ENCODE results near the gene ASCC1.
"Not testable (repeated sequence)": the region's sequence is repeated elsewhere in the genome, so short reads cannot be mapped to it uniquely, and the experiment has no call there.

ASCC1 gene

GRCh38 chr10:72108830-72109635 is 107.0 kb downstream of the ASCC1 start:
- H3K79me2 ChIP-seq (ENCODE audit: control insufficient read depth, low read length) = no peaks in the 10 kb centered on the region
- peaks cover 9% of the 10 kb centered on the region for H3F3A ChIP-seq (ENCODE audit: control insufficient read depth, insufficient read depth)
- no peaks in the 10 kb centered on the region for H4K20me1 ChIP-seq (ENCODE audit: control insufficient read depth, insufficient read depth, low read depth, low read length)
- no peak overlapping the region for H3K4me3 ChIP-seq (ENCODE audit: low read length)
- no peaks in the 10 kb centered on the region for H3K27me3 ChIP-seq (ENCODE audit: control insufficient read depth, low read length)
- no peak overlapping the region for H3K27ac ChIP-seq (ENCODE audit: low read depth, low read length)
- TF ChIP-seq CTCF (IDR thresholded peaks at IDR 0.05; ENCODE audit: low read depth, low read length, poor library complexity, severe bottlenecking) (no peak), EZH2phosphoT487 (IDR thresholded peaks at IDR 0.05; ENCODE audit: borderline replicate concordance, low read length) (no peak)
- peaks cover 1% of the 10 kb centered on the region; the same call in 1 of the 2 replicates for H3K36me3 ChIP-seq (ENCODE audit: control insufficient read depth, low read length)
- no peaks in the 10 kb centered on the region for H3K9me2 ChIP-seq (replicated peaks; ENCODE audit: control insufficient read depth, low read length)
- H3K9me3 ChIP-seq (ENCODE audit: control insufficient read depth, insufficient read depth, low read length) = no peaks in the 10 kb centered on the region
- H3K4me1 ChIP-seq (ENCODE audit: control insufficient read depth, low read length) = peaks cover 34% of the 10 kb centered on the region
- peak overlapping the region; percentile 12; the same call in 1 of the 2 replicates for H3K4me2 ChIP-seq (ENCODE audit: low read length)

GRCh38 chr10:72108004-72108370 is 108.1 kb downstream of the ASCC1 start:
- H3K79me2 ChIP-seq (ENCODE audit: control insufficient read depth, low read length); H3K27me3 ChIP-seq (ENCODE audit: control insufficient read depth, low read length); H3K9me3 ChIP-seq (ENCODE audit: control insufficient read depth, insufficient read depth, low read length); H3K9me2 ChIP-seq (replicated peaks; ENCODE audit: control insufficient read depth, low read length); H3K36me3 ChIP-seq (ENCODE audit: control insufficient read depth, low read length); H3F3A ChIP-seq (ENCODE audit: control insufficient read depth, insufficient read depth); H3K4me3 ChIP-seq (ENCODE audit: low read length); H4K20me1 ChIP-seq (ENCODE audit: control insufficient read depth, insufficient read depth, low read depth, low read length): not testable (repeated sequence)
- Histone ChIP-seq H3K4me2 (ENCODE audit: low read length) (peak overlapping the region; percentile 58), H3K27ac (ENCODE audit: low read depth, low read length) (peak overlapping the region; percentile 16; the same call in 1 of the 2 replicates), H3K4me1 (ENCODE audit: control insufficient read depth, low read length) (peaks cover 34% of the 10 kb centered on the region)

GRCh38 chr10:72107325-72108003 is 108.6 kb downstream of the ASCC1 start:
- H3F3A ChIP-seq (ENCODE audit: control insufficient read depth, insufficient read depth) = peaks cover 9% of the 10 kb centered on the region
- no peaks in the 10 kb centered on the region for H3K79me2 ChIP-seq (ENCODE audit: control insufficient read depth, low read length)
- H3K4me2 ChIP-seq (ENCODE audit: low read length) = peak overlapping the region; percentile 58
- H3K27ac ChIP-seq (ENCODE audit: low read depth, low read length) = peak overlapping the region; percentile 16; the same call in 1 of the 2 replicates
- H3K27me3 ChIP-seq (ENCODE audit: control insufficient read depth, low read length) = no peaks in the 10 kb centered on the region
- TF ChIP-seq CTCF (IDR thresholded peaks at IDR 0.05; ENCODE audit: low read depth, low read length, poor library complexity, severe bottlenecking) (no peak), EZH2phosphoT487 (IDR thresholded peaks at IDR 0.05; ENCODE audit: borderline replicate concordance, low read length) (no peak)
- H3K9me3 ChIP-seq (ENCODE audit: control insufficient read depth, insufficient read depth, low read length) = no peaks in the 10 kb centered on the region
- no peaks in the 10 kb centered on the region for H4K20me1 ChIP-seq (ENCODE audit: control insufficient read depth, insufficient read depth, low read depth, low read length)
- H3K36me3 ChIP-seq (ENCODE audit: control insufficient read depth, low read length) = peaks cover 3% of the 10 kb centered on the region; the same call in 1 of the 2 replicates
- no peaks in the 10 kb centered on the region for H3K9me2 ChIP-seq (replicated peaks; ENCODE audit: control insufficient read depth, low read length)
- peak overlapping the region; percentile 31 for H3K4me3 ChIP-seq (ENCODE audit: low read length)
- H3K4me1 ChIP-seq (ENCODE audit: control insufficient read depth, low read length) = peaks cover 34% of the 10 kb centered on the region

- peak overlapping the region; percentile 31 for H3K4me3 ChIP-seq (ENCODE audit: low read length)
- TF ChIP-seq EZH2phosphoT487 (IDR thresholded peaks at IDR 0.05; ENCODE audit: borderline replicate concordance, low read length) (no peak), CTCF (IDR thresholded peaks at IDR 0.05; ENCODE audit: low read depth, low read length, poor library complexity, severe bottlenecking) (no peak)
- peaks cover 34% of the 10 kb centered on the region for H3K4me1 ChIP-seq (ENCODE audit: control insufficient read depth, low read length)
- H4K20me1 ChIP-seq (ENCODE audit: control insufficient read depth, insufficient read depth, low read depth, low read length) = no peaks in the 10 kb centered on the region
- H3K27ac ChIP-seq (ENCODE audit: low read depth, low read length) = no peak overlapping the region
- peak overlapping the region; percentile 58 for H3K4me2 ChIP-seq (ENCODE audit: low read length)
- H3K27me3 ChIP-seq (ENCODE audit: control insufficient read depth, low read length) = no peaks in the 10 kb centered on the region
- H3K9me2 ChIP-seq (replicated peaks; ENCODE audit: control insufficient read depth, low read length) = no peaks in the 10 kb centered on the region
- H3F3A ChIP-seq (ENCODE audit: control insufficient read depth, insufficient read depth) = peaks cover 9% of the 10 kb centered on the region
- peaks cover 3% of the 10 kb centered on the region; the same call in 1 of the 2 replicates for H3K36me3 ChIP-seq (ENCODE audit: control insufficient read depth, low read length)
- no peaks in the 10 kb centered on the region for H3K9me3 ChIP-seq (ENCODE audit: control insufficient read depth, insufficient read depth, low read length)
- H3K79me2 ChIP-seq (ENCODE audit: control insufficient read depth, low read length) = no peaks in the 10 kb centered on the region
Observed at GRCh38 chr10:72106896-72107295, 109.2 kb downstream of the ASCC1 start.
